ENCODE measurements around the gene MSL2.

- TF ChIP-seq POLR2AphosphoS5 (IDR thresholded peaks at IDR 0.05; ENCODE audit: borderline replicate concordance, low read depth, low read length) (no peak), EZH2 (IDR thresholded peaks at IDR 0.05) (no peak)
Measured at GRCh38 chr3:136134091-136134490, 62.0 kb downstream of the MSL2 start.
